ENCODE results near the gene FAM180A. TPM values are rescaled to one million over a fixed set of nuclear protein-coding genes. Genes with fewer than 3 reads are reported as not detected.

The FAM180A gene
- total RNA-seq, 2 donors from 2014 or later = 0.45 to 1.1 TPM

GRCh38 chr7:135771961-135772638, 23.5 kb upstream of the FAM180A start:
- TF ChIP-seq, protein P1, sequence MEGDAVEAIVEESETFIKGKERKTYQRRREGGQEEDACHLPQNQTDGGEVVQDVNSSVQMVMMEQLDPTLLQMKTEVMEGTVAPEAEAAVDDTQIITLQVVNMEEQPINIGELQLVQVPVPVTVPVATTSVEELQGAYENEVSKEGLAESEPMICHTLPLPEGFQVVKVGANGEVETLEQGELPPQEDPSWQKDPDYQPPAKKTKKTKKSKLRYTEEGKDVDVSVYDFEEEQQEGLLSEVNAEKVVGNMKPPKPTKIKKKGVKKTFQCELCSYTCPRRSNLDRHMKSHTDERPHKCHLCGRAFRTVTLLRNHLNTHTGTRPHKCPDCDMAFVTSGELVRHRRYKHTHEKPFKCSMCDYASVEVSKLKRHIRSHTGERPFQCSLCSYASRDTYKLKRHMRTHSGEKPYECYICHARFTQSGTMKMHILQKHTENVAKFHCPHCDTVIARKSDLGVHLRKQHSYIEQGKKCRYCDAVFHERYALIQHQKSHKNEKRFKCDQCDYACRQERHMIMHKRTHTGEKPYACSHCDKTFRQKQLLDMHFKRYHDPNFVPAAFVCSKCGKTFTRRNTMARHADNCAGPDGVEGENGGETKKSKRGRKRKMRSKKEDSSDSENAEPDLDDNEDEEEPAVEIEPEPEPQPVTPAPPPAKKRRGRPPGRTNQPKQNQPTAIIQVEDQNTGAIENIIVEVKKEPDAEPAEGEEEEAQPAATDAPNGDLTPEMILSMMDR (IDR thresholded peaks at IDR 0.05) = no peak
- Histone ChIP-seq H3K36me3 (no peaks in the 10 kb centered on the region), H3K27me3 (no peaks in the 10 kb centered on the region), H3K4me3 (no peak overlapping the region), H3K9ac (ENCODE audit: low read depth in 2 of 2, low read length in 2 of 2) (no peak overlapping the region), H3K9me3 (no peaks in the 10 kb centered on the region), H3K27ac (no peak overlapping the region), H3K4me1 (peaks cover 4% of the 10 kb centered on the region)
- no peak for DNase-seq
- intact Hi-C loops (cut with DNase I) = no loop called here

GRCh38 chr7:135771051-135771450, 22.4 kb upstream of the FAM180A start:
- TF ChIP-seq, protein P1 (IDR thresholded peaks at IDR 0.05) = no peak
- H3K4me1 ChIP-seq = peaks cover 4% of the 10 kb centered on the region
- no peak overlapping the region for H3K4me3 ChIP-seq
- no peaks in the 10 kb centered on the region for H3K36me3 ChIP-seq
- no peaks in the 10 kb centered on the region for H3K27me3 ChIP-seq
- H3K9ac ChIP-seq (ENCODE audit: low read depth in 2 of 2, low read length in 2 of 2) = no peak overlapping the region
- intact Hi-C loops (cut with DNase I) = no loop called here
- no peaks in the 10 kb centered on the region for H3K9me3 ChIP-seq
- H3K27ac ChIP-seq = no peak overlapping the region
- DNase-seq = no peak

DNA sequence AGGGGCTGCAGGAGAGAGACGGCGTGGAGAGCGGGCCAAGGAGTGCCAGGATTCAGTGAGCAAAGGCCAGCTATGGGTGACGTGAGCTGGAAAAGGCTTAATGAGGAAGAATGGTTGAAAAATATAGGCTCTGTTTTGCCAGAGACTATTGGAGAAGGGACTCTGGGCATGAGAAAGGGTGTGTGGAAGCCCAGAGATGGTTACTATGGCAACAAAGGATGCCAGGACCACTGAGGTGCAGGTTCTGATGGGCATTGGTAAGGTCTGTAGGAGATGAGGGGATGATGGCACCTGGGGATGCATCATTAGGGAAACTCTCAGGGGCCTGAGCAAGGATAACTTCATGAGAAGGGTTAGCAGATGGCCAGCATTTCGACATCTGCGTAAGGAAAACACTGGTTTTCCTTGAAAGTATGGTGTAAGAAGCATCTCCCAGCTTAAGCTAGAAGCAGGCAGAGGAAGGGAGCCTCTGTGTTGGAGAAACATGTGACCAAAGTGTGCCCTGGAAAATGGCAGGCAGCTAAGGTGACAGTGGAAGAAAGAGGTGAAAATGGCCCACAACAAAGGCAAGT, 21.6 kb upstream of the FAM180A start:
- Histone ChIP-seq H3K4me3 (no peak overlapping the region), H3K4me1 (peaks cover 4% of the 10 kb centered on the region), H3K36me3 (no peaks in the 10 kb centered on the region), H3K27me3 (no peaks in the 10 kb centered on the region), H3K9ac (ENCODE audit: low read depth in 2 of 2, low read length in 2 of 2) (no peak overlapping the region), H3K27ac (no peak overlapping the region), H3K9me3 (no peaks in the 10 kb centered on the region)
- DNase-seq = no peak
- TF ChIP-seq, protein P1 (IDR thresholded peaks at IDR 0.05) = no peak
- intact Hi-C loops (cut with DNase I) = no loop called here

DNA sequence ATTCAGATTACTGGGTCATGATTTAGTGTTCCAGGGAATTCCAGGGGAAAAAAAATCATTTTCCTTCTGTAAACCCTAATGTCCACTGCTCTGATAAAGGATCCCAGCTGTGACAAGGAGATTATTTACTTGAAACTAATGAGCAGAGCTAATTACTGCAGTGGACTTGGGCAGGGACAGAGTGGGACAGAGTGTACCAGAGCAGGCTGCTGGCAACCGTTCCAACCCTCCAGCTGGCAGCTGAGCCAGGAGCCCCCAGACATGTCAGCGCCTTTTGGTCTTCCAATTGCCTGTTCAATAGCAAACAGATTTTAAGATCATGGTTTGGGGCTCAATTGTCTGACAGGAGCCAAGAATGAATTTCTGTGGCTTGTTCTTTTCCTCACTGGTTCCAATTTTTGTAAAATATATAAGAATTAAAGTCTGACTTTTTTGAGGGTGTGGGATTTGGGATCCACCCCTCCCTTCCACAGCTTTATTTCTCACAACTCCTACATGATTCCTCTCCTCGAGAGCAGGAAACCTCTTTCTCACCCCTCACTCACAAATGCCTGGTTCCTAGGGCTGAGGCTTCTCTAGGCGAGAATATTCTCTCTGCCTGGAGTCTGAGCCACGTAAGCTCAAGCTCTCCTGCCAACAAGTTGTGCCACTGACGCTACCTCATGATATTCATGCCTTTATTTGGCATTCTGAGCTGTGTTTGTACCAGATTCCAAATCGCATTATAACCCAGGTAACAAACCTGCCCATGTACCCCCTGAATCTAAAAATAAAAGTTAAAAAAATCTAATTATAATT, 20.6 kb upstream of the FAM180A start:
- Histone ChIP-seq H3K36me3 (no peaks in the 10 kb centered on the region), H3K27me3 (no peaks in the 10 kb centered on the region), H3K27ac (no peak overlapping the region), H3K4me1 (peaks cover 4% of the 10 kb centered on the region), H3K4me3 (no peak overlapping the region), H3K9ac (ENCODE audit: low read depth in 2 of 2, low read length in 2 of 2) (no peak overlapping the region), H3K9me3 (no peaks in the 10 kb centered on the region)
- TF ChIP-seq, protein P1 (IDR thresholded peaks at IDR 0.05) = no peak
- DNase-seq = no peak
- intact Hi-C loops (cut with DNase I) = no loop called here

- no peaks in the 10 kb centered on the region for H3K36me3 ChIP-seq
- no peak overlapping the region for H3K9ac ChIP-seq (ENCODE audit: low read depth in 2 of 2, low read length in 2 of 2)
- intact Hi-C loops (cut with DNase I) = no loop called here
- H3K27ac ChIP-seq = no peak overlapping the region
- H3K27me3 ChIP-seq = no peaks in the 10 kb centered on the region
- DNase-seq = no peak
- TF ChIP-seq, protein P1 (IDR thresholded peaks at IDR 0.05) = no peak
- H3K4me3 ChIP-seq = no peak overlapping the region
- H3K4me1 ChIP-seq = no peaks in the 10 kb centered on the region
- no peaks in the 10 kb centered on the region for H3K9me3 ChIP-seq
These were observed 19.9 kb upstream of the FAM180A start for GRCh38 chr7:135768467-135768866.
